ENCODE measurements around the gene TAS2R8.

Gene TAS2R8

DNA sequence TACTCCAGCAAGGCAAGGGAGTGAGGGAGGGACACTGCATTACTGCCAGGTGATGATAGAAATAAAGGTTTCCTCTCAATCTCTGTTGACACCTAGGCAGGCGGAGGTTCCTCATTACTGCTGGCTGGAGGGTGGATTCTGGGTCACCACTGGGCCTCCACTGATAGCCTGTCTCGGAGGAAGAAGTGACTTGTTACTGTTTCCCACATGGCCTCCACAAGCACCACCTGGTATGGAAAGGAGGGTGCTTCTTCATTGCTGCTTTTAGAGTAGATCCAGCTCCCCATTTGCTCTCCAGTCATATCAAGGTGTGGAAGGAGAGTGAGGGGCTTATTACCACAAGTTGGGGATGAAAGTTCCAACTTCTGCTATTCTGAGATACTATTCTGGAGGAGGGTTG, 35.8 kb upstream of the TAS2R8 start:
- DNase-seq (ENCODE audit: low read depth in 1 of 2, low spot score in 1 of 2) = no peak
- Histone ChIP-seq H3K27ac (replicated peaks) (no peak overlapping the region), H3K27me3 (ENCODE audit: insufficient read depth, poor library complexity, severe bottlenecking) (no peaks in the 10 kb centered on the region), H3K4me3 (replicated peaks; ENCODE audit: insufficient read depth, low read length) (no peak overlapping the region)
- TF ChIP-seq SPI1 (IDR thresholded peaks at IDR 0.05; ENCODE audit: borderline replicate concordance, low read depth) = no peak

DNA sequence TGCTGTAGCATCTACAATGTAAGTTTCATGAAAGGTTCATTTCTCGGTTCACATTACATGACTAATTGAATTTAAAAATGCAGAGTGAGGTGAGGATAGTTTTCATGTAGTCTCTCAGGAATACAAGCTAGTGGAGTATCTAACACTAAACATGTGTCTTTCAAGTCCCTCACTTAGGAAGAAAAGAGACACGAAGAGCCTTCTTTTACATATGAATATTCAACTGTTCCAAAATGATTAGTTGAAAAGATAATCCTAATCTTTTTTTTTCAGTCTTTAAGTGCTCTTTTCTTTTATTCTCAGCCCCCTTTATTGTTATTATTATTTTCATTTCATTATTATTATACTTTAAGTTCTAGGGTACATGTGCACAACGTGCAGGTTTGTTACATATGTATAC, 31.4 kb upstream of the TAS2R8 start:
- no peaks in the 10 kb centered on the region for H3K27me3 ChIP-seq (ENCODE audit: insufficient read depth, poor library complexity, severe bottlenecking)
- TF ChIP-seq, protein P1, sequence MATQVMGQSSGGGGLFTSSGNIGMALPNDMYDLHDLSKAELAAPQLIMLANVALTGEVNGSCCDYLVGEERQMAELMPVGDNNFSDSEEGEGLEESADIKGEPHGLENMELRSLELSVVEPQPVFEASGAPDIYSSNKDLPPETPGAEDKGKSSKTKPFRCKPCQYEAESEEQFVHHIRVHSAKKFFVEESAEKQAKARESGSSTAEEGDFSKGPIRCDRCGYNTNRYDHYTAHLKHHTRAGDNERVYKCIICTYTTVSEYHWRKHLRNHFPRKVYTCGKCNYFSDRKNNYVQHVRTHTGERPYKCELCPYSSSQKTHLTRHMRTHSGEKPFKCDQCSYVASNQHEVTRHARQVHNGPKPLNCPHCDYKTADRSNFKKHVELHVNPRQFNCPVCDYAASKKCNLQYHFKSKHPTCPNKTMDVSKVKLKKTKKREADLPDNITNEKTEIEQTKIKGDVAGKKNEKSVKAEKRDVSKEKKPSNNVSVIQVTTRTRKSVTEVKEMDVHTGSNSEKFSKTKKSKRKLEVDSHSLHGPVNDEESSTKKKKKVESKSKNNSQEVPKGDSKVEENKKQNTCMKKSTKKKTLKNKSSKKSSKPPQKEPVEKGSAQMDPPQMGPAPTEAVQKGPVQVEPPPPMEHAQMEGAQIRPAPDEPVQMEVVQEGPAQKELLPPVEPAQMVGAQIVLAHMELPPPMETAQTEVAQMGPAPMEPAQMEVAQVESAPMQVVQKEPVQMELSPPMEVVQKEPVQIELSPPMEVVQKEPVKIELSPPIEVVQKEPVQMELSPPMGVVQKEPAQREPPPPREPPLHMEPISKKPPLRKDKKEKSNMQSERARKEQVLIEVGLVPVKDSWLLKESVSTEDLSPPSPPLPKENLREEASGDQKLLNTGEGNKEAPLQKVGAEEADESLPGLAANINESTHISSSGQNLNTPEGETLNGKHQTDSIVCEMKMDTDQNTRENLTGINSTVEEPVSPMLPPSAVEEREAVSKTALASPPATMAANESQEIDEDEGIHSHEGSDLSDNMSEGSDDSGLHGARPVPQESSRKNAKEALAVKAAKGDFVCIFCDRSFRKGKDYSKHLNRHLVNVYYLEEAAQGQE (IDR thresholded peaks at IDR 0.05; ENCODE audit: insufficient replicate concordance, low read depth) = no peak
- TF ChIP-seq POLR2AphosphoS5 (IDR thresholded peaks at IDR 0.05; ENCODE audit: low read depth) = no peak
- no peak for TF ChIP-seq SPI1 (IDR thresholded peaks at IDR 0.05; ENCODE audit: borderline replicate concordance, low read depth)
- no peak for TF ChIP-seq GABPA (IDR thresholded peaks at IDR 0.05; ENCODE audit: low read depth)
- no peak for TF ChIP-seq CTCF (IDR thresholded peaks at IDR 0.05; ENCODE audit: insufficient read depth, low read length)
- H3K4me3 ChIP-seq (replicated peaks; ENCODE audit: insufficient read depth, low read length) = no peak overlapping the region
- H3K27ac ChIP-seq (replicated peaks) = no peak overlapping the region
- no peak for DNase-seq (ENCODE audit: low read depth in 1 of 2, low spot score in 1 of 2)

DNA sequence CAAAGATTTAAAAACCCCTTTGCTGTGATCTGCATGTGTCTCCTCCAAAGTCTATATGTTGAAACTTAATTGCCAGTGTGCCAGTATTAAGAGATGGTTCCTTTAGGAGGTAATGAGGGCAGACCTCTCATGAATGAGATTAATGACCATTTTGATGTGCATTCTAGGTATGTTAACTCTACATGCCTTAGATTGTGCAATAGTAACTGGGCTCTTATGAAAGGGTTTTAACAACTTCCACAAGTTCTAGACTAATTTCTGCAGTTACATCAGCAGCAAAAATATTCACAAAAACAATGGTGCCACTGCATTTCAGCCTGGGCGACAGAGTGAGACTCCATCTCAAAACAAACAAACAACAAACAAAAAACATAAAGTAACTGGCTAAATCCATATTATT, 22.9 kb upstream of the TAS2R8 start:
- TF ChIP-seq POLR2AphosphoS5 (IDR thresholded peaks at IDR 0.05; ENCODE audit: low read depth) = no peak
- TF ChIP-seq, protein P1 (IDR thresholded peaks at IDR 0.05; ENCODE audit: insufficient replicate concordance, low read depth) = no peak
- no peak for TF ChIP-seq GABPA (IDR thresholded peaks at IDR 0.05; ENCODE audit: low read depth)
- TF ChIP-seq SPI1 (IDR thresholded peaks at IDR 0.05; ENCODE audit: borderline replicate concordance, low read depth) = no peak
- TF ChIP-seq CTCF (IDR thresholded peaks at IDR 0.05; ENCODE audit: insufficient read depth, low read length) = no peak
- Histone ChIP-seq H3K27ac (replicated peaks) (no peak overlapping the region), H3K4me3 (replicated peaks; ENCODE audit: insufficient read depth, low read length) (no peak overlapping the region), H3K27me3 (ENCODE audit: insufficient read depth, poor library complexity, severe bottlenecking) (no peaks in the 10 kb centered on the region)
- no peak for DNase-seq (ENCODE audit: low read depth in 1 of 2, low spot score in 1 of 2)

DNA sequence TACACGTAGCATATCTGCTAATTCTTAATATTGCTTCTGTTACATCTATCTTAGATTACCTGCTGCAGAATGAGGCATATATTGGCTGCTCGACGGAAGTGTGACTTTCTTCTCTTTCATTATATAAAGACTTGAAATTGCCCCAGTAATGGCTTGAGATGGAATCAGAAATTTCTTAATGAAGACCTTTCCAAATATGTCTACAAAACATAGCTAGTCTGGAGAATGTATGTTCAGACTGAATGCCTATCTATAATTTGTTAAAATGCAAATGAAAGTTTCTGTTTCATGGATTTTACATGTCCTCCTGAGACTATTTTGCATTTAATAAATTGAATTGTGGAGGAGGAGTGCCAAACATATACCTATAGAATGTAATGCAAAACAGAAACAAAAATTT, 19.2 kb upstream of the TAS2R8 start, which contains the start of gene TAS2R10:
Gene TAS2R10 (minus strand): TSS at position 101 of the 400 bp plus-strand sequence. CDS start 89 bp downstream, at position 12.
- Histone ChIP-seq H3K27me3 (ENCODE audit: insufficient read depth, poor library complexity, severe bottlenecking) (no peaks in the 10 kb centered on the region), H3K4me3 (replicated peaks; ENCODE audit: insufficient read depth, low read length) (no peak within 1 kb of the TSS), H3K27ac (replicated peaks) (no peak within 1 kb of the TSS)
- DNase-seq (ENCODE audit: low read depth in 1 of 2, low spot score in 1 of 2) = no peak
- TF ChIP-seq, protein P1 (IDR thresholded peaks at IDR 0.05; ENCODE audit: insufficient replicate concordance, low read depth) = no peak
- TF ChIP-seq GABPA (IDR thresholded peaks at IDR 0.05; ENCODE audit: low read depth) (no peak), CTCF (IDR thresholded peaks at IDR 0.05; ENCODE audit: insufficient read depth, low read length) (no peak), SPI1 (IDR thresholded peaks at IDR 0.05; ENCODE audit: borderline replicate concordance, low read depth) (no peak), POLR2AphosphoS5 (IDR thresholded peaks at IDR 0.05; ENCODE audit: low read depth) (no peak)
